Thoracic aorta (tissue), 2 donors: Measurements from ENCODE around the gene MUC5AC. TPM values are rescaled to one million over a fixed set of nuclear protein-coding genes. Genes with fewer than 3 reads are reported as not detected.

Source experiments
- ATAC-seq: fragments of 150-250 bp; one replicate; pipeline ENCODE4 v1.8.0; 2017; ENCODE audit warnings: low read depth; ENCODE audit not compliant: insufficient number of reproducible peaks, low FRiP score
- DNase-seq: peaks from one replicate; pipeline ENCODE4 v3.0.0-alpha.2; 2020; ENCODE audit warnings: low spot score
- H3K27ac ChIP-seq, 2 donors: fragments of 200-600 bp; sonication (generic); 1 replicate in 1 of 2; 2 replicates in 1 of 2; pipeline ENCODE4 v1.5.1; 2016; ENCODE audit warnings: mild to moderate bottlenecking in 2 of 2, moderate library complexity in 2 of 2
- H3K27me3 ChIP-seq: fragments of 200-600 bp; sonication (generic); replicated peaks from 2 replicates; pipeline ENCODE4 v1.6.0; 2016; ENCODE audit warnings: mild to moderate bottlenecking; ENCODE audit not compliant: insufficient read depth
- H3K36me3 ChIP-seq: fragments of 200-600 bp; sonication (generic); one replicate; pipeline ENCODE4 v1.5.1; 2016
- H3K4me1 ChIP-seq, 2 donors: fragments of 200-600 bp; sonication (generic); 1 replicate in 1 of 2; 2 replicates in 1 of 2; pipeline versions ENCODE4 v1.5.1 to v1.6.0; 2016; ENCODE audit warnings: low read depth in 2 of 2, mild to moderate bottlenecking in 1 of 2; ENCODE audit not compliant: control insufficient read depth in 1 of 2
- H3K4me3 ChIP-seq: fragments of 200-600 bp; sonication (generic); 2 replicates; pipeline ENCODE4 v1.5.1; 2016; ENCODE audit warnings: mild to moderate bottlenecking
- H3K9me3 ChIP-seq: fragments of 200-600 bp; sonication (generic); 2 replicates; pipeline ENCODE4 v1.5.1; 2016
- total RNA-seq, 2 donors: library from RNA; depleted of rRNA; stranded (reverse); fragments of >200 nt; gene quantifications; one replicate each; pipeline versions ENCODE4 v1.1.0 to v1.2.3, GENCODE V29; 2016
- TF ChIP-seq, protein P1 (sequence below): fragments of 200-600 bp; sonication (generic); IDR thresholded peaks from one replicate; pipeline ENCODE4 v1.5.1; 2019; ENCODE audit warnings: antibody characterized with exemption

The MUC5AC gene
- total RNA-seq, 2 donors from 2014 or later, result 45.9 TPM; not detected in 1

DNA sequence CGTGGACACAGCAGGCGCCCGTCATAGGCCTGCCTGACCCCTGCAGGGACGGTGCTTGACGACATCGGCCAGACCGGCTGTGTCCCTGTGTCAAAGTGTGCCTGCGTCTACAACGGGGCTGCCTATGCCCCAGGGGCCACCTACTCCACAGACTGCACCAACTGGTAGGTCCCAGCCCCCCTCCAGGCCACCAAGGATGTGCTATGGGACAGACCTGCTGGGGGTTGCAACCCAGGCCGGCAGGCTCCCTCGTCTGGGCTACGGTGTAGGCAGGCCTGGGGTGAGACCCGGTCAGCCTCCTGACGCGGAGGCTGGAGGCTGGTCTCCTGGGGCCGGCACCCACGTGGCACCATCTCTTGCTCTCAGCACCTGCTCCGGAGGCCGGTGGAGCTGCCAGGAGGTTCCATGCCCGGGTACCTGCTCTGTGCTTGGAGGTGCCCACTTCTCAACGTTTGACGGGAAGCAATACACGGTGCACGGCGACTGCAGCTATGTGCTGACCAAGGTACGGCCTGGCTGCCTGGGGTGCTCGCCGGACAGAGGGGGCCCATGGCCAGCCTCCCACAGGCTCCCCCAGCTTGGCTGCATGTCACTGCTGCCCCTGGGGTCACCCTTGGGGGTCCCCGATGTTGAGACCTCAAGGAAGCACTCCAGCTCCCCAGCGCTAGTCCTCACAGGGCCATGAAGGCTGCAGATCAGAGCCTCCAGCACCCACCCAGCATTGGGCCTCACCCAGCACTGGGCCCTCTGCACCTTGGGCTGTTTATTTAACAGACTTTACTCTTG, 7.7 kb downstream of the MUC5AC start:
- no peak for ATAC-seq
- TF ChIP-seq, protein P1, sequence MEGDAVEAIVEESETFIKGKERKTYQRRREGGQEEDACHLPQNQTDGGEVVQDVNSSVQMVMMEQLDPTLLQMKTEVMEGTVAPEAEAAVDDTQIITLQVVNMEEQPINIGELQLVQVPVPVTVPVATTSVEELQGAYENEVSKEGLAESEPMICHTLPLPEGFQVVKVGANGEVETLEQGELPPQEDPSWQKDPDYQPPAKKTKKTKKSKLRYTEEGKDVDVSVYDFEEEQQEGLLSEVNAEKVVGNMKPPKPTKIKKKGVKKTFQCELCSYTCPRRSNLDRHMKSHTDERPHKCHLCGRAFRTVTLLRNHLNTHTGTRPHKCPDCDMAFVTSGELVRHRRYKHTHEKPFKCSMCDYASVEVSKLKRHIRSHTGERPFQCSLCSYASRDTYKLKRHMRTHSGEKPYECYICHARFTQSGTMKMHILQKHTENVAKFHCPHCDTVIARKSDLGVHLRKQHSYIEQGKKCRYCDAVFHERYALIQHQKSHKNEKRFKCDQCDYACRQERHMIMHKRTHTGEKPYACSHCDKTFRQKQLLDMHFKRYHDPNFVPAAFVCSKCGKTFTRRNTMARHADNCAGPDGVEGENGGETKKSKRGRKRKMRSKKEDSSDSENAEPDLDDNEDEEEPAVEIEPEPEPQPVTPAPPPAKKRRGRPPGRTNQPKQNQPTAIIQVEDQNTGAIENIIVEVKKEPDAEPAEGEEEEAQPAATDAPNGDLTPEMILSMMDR, result no peak
- H3K9me3 ChIP-seq, result no peaks in the 10 kb centered on the region
- no peak overlapping the region for H3K4me3 ChIP-seq
- no peak overlapping the region for H3K27ac ChIP-seq
- H3K4me1 ChIP-seq, result no peaks in the 10 kb centered on the region
- DNase-seq, result no peak
- H3K27me3 ChIP-seq, result no peaks in the 10 kb centered on the region
- H3K36me3 ChIP-seq, result no peaks in the 10 kb centered on the region

DNA sequence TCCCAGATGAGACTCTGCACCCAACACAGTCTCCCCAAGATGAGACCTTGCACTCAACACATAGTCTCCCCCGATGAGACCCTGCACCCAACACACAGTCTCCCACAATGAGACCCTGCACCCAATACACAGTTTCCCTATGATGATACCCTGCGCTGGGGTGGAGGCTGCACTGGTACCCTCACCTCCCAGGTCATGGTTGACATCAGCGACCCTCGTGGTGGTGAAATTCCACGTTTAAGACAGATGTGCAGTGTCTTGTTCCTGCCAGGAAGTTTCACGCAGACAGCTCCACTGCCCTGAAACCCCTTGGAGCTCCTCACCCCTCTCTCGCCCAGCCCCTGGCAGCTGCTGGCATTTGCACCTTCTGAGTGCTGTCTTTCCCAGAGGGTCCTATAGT, 9.5 kb downstream of the MUC5AC start:
- Histone ChIP-seq H3K9me3 (no peaks in the 10 kb centered on the region), H3K27me3 (no peaks in the 10 kb centered on the region), H3K27ac (no peak overlapping the region), H3K4me3 (no peak overlapping the region), H3K36me3 (no peaks in the 10 kb centered on the region), H3K4me1 (no peaks in the 10 kb centered on the region)
- no peak for ATAC-seq
- TF ChIP-seq, protein P1, result no peak
- no peak for DNase-seq

DNA sequence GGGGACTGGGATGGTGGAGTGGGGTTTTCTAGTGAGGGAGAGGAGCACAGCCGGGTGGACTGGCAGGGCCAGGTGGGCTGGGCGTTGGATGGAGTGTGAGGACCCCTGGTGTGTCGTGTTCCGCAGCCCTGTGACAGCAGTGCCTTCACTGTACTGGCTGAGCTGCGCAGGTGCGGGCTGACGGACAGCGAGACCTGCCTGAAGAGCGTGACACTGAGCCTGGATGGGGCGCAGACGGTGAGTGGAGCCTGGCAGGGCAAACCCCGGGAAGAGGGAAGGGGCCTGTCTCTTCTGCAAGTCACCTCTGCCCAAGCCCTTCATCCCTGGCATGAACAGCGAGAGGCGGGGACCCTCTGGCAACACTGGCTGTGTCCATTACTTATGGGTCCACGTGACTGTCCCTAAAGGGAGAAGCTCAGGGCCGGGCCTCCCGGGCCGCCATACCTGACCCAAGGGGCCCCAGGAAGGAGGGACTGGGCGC, 10.0 kb downstream of the MUC5AC start:
- Histone ChIP-seq H3K27ac (no peak overlapping the region), H3K4me3 (no peak overlapping the region), H3K27me3 (no peaks in the 10 kb centered on the region), H3K9me3 (no peaks in the 10 kb centered on the region), H3K4me1 (no peaks in the 10 kb centered on the region), H3K36me3 (no peaks in the 10 kb centered on the region)
- DNase-seq (no peak), ATAC-seq (no peak)
- TF ChIP-seq, protein P1, result no peak

GRCh38 chr11:1168256-1168655, 10.5 kb downstream of the MUC5AC start:
- Histone ChIP-seq H3K36me3 (no peaks in the 10 kb centered on the region), H3K27ac (no peak overlapping the region), H3K4me1 (no peaks in the 10 kb centered on the region), H3K27me3 (no peaks in the 10 kb centered on the region), H3K4me3 (no peak overlapping the region), H3K9me3 (no peaks in the 10 kb centered on the region)
- DNase-seq (no peak), ATAC-seq (no peak)
- TF ChIP-seq, protein P1, result no peak

- TF ChIP-seq, protein P1, result no peak
- Histone ChIP-seq H3K27ac (no peak overlapping the region), H3K27me3 (no peaks in the 10 kb centered on the region), H3K4me1 (no peaks in the 10 kb centered on the region), H3K36me3 (no peaks in the 10 kb centered on the region), H3K4me3 (no peak overlapping the region), H3K9me3 (no peaks in the 10 kb centered on the region)
- ATAC-seq, result no peak
- no peak for DNase-seq
Measured at GRCh38 chr11:1168721-1169161, 11.0 kb downstream of the MUC5AC start.
